HG03354 (cell line): Measurements from ENCODE around the gene CHERP.
A peak's percentile ranks its signal among the peaks of the same experiment; 100 is the strongest.

Experiments used
- ATAC-seq: cut with Tn5 transposase; IDR thresholded peaks from one replicate; pipeline ENCODE4 v1.9.1; 2021; ENCODE audit warnings: mild to moderate bottlenecking; ENCODE audit not compliant: unreplicated experiment, poor library complexity, severe bottlenecking

CHERP gene

GRCh38 chr19:16542045-16542909 is at the start of gene CHERP:
Gene CHERP (minus strand): TSS chr19:16542437. CDS start chr19:16542378, 59 bp downstream.
- peak; percentile 81 for ATAC-seq

- ATAC-seq: no peak
These were observed 48.9 kb upstream of the CHERP start for GRCh38 chr19:16590876-16591802.

GRCh38 chr19:16589917-16590316 is 47.7 kb upstream of the CHERP start:
- ATAC-seq: no peak

- ATAC-seq: no peak
These were observed 46.8 kb upstream of the CHERP start for GRCh38 chr19:16588824-16589577.

- ATAC-seq: peak; percentile 42
These were observed 45.9 kb upstream of the CHERP start for GRCh38 chr19:16587833-16588823.

- no peak for ATAC-seq
These were observed 45.0 kb upstream of the CHERP start for GRCh38 chr19:16586991-16587832.

GRCh38 chr19:16586477-16586871 is 44.2 kb upstream of the CHERP start:
- no peak for ATAC-seq

GRCh38 chr19:16585808-16586476 is 43.7 kb upstream of the CHERP start:
- ATAC-seq: peak; percentile 41

GRCh38 chr19:16585094-16585801 is 43.0 kb upstream of the CHERP start:
- no peak for ATAC-seq

GRCh38 chr19:16584248-16585093 is 42.2 kb upstream of the CHERP start:
- peak; percentile 54 for ATAC-seq

- ATAC-seq: no peak
These were observed 40.4 kb upstream of the CHERP start for GRCh38 chr19:16582486-16583261.

- ATAC-seq: no peak
These were observed 39.7 kb upstream of the CHERP start for GRCh38 chr19:16581971-16582343.

GRCh38 chr19:16581145-16581970 is 39.1 kb upstream of the CHERP start:
- no peak for ATAC-seq

- no peak for ATAC-seq
These were observed 37.1 kb upstream of the CHERP start for GRCh38 chr19:16579381-16579780.
